Ovary (tissue), 3 donors: Measurements from ENCODE around the gene PWWP2B.

Experiments
- EP300 ChIP-seq: sonication (generic); formaldehyde crosslinking; IDR thresholded peaks from one replicate; pipeline ENCODE4 v1.6.1; 2017; ENCODE audit warnings: antibody characterized with exemption
- TF ChIP-seq, protein P1 (sequence below), 3 donors: fragments of 450-650 bp in 2 of 3; fragments of 200-600 bp in 1 of 3; IDR thresholded peaks; one replicate each; pipeline versions ENCODE4 v1.5.1 to v1.8.0; 2016 to 2022; ENCODE audit warnings: antibody characterized with exemption in 3 of 3, mild to moderate bottlenecking in 1 of 3
- donor health status: DM: no; HTN: no; CAD: no.

DNA sequence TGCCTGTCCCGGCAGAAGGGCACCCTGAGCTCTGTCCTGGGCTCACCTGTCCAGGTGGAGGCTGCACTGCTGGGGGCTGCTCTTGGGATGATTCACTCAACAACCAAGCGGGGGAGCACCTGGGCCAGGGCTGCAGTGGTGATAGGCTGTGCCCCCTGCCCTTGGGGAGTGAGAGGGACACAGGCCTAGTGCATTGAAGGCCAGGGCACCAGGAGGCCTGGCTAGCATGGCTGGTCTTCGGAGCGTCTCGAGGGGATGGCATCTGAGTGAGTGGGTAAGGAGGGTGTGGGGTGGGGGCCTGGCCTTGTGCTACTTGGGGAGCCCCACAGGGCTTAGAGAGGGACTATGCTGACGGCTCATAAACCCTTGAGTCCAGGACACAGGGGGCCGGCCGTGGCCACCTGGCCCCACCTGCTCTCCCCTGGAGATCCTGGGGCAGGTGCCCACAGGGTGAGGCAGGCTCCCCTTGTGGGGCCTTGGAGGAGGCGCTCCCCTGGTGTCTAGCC lies 3.1 kb downstream of the PWWP2B start:
- no peak for TF ChIP-seq EP300
- TF ChIP-seq, protein P1, sequence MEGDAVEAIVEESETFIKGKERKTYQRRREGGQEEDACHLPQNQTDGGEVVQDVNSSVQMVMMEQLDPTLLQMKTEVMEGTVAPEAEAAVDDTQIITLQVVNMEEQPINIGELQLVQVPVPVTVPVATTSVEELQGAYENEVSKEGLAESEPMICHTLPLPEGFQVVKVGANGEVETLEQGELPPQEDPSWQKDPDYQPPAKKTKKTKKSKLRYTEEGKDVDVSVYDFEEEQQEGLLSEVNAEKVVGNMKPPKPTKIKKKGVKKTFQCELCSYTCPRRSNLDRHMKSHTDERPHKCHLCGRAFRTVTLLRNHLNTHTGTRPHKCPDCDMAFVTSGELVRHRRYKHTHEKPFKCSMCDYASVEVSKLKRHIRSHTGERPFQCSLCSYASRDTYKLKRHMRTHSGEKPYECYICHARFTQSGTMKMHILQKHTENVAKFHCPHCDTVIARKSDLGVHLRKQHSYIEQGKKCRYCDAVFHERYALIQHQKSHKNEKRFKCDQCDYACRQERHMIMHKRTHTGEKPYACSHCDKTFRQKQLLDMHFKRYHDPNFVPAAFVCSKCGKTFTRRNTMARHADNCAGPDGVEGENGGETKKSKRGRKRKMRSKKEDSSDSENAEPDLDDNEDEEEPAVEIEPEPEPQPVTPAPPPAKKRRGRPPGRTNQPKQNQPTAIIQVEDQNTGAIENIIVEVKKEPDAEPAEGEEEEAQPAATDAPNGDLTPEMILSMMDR (IDR thresholded peaks at IDR 0.05), result no peak
